ENCODE data around the gene HIBCH.

GRCh38 chr2:190190507-190191162 is 129.0 kb downstream of the HIBCH start:
- TF ChIP-seq SMARCC2 (IDR thresholded peaks at IDR 0.05) = no peak
- TF ChIP-seq ETV6 (CRISPR knock-in tag; conservative IDR thresholded peaks at IDR 0.05) = no peak
- TF ChIP-seq, protein P1, sequence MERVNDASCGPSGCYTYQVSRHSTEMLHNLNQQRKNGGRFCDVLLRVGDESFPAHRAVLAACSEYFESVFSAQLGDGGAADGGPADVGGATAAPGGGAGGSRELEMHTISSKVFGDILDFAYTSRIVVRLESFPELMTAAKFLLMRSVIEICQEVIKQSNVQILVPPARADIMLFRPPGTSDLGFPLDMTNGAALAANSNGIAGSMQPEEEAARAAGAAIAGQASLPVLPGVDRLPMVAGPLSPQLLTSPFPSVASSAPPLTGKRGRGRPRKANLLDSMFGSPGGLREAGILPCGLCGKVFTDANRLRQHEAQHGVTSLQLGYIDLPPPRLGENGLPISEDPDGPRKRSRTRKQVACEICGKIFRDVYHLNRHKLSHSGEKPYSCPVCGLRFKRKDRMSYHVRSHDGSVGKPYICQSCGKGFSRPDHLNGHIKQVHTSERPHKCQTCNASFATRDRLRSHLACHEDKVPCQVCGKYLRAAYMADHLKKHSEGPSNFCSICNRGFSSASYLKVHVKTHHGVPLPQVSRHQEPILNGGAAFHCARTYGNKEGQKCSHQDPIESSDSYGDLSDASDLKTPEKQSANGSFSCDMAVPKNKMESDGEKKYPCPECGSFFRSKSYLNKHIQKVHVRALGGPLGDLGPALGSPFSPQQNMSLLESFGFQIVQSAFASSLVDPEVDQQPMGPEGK (CRISPR knock-in tag; IDR thresholded peaks at IDR 0.05) = no peak
- no peak for TF ChIP-seq ZMAT3 (CRISPR knock-in tag; conservative IDR thresholded peaks at IDR 0.05)
- no peak for TF ChIP-seq POLR2AphosphoS5 (IDR thresholded peaks at IDR 0.05; ENCODE audit: low read depth, low read length)
- TF ChIP-seq, protein P2, sequence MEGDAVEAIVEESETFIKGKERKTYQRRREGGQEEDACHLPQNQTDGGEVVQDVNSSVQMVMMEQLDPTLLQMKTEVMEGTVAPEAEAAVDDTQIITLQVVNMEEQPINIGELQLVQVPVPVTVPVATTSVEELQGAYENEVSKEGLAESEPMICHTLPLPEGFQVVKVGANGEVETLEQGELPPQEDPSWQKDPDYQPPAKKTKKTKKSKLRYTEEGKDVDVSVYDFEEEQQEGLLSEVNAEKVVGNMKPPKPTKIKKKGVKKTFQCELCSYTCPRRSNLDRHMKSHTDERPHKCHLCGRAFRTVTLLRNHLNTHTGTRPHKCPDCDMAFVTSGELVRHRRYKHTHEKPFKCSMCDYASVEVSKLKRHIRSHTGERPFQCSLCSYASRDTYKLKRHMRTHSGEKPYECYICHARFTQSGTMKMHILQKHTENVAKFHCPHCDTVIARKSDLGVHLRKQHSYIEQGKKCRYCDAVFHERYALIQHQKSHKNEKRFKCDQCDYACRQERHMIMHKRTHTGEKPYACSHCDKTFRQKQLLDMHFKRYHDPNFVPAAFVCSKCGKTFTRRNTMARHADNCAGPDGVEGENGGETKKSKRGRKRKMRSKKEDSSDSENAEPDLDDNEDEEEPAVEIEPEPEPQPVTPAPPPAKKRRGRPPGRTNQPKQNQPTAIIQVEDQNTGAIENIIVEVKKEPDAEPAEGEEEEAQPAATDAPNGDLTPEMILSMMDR (CRISPR knock-in tag; IDR thresholded peaks at IDR 0.05) = no peak
- no peak for TF ChIP-seq SKIL (CRISPR knock-in tag; IDR thresholded peaks at IDR 0.05; ENCODE audit: borderline replicate concordance)
- no peak for TF ChIP-seq ZNF564 (CRISPR knock-in tag; IDR thresholded peaks at IDR 0.05)
- TF ChIP-seq SMYD3 (CRISPR knock-in tag; IDR thresholded peaks at IDR 0.05) = no peak
- TF ChIP-seq CCAR2 (optimal IDR thresholded peaks at IDR 0.05; ENCODE audit: low read depth, low read length) = no peak
- TF ChIP-seq HMG20A (CRISPR knock-in tag; IDR thresholded peaks at IDR 0.05; ENCODE audit: borderline replicate concordance) = no peak
- no peak for TF ChIP-seq TAF1 (CRISPR knock-in tag; IDR thresholded peaks at IDR 0.05)
